Naive thymus-derived CD8-positive, alpha-beta T cell (primary cell): Measurements from ENCODE around the gene CADPS2. TPM values are rescaled to one million over a fixed set of nuclear protein-coding genes. Genes with fewer than 3 reads are reported as not detected.

Source experiments
- ATAC-seq, 2 donors: fragments of 150-1000 bp; cut with Tn5 transposase in 1 of 2; sonication (Bioruptor Pico), chemical (Tn5 transposase) in 1 of 2; 1 replicate in 1 of 2; 2 replicates in 1 of 2; pipeline ENCODE4 v1.10.0; 2021; ENCODE audit warnings: mild to moderate bottlenecking in 2 of 2, moderate library complexity in 2 of 2
- POLR2A ChIA-PET: fragments of 350-600 bp; sonication (Branson Sonifier 250); formaldehyde crosslinking; loops from one replicate; lab custom pipeline; 2021; ENCODE audit warnings: antibody characterized with exemption; lab: Charles Lee
- DNase-seq, 10 donors: peaks; one replicate each; pipeline versions ENCODE4 v3.0.0 to v3.0.0-alpha.2; 2020 to 2022
- H3K27ac Mint-ChIP-seq, 10 donors: one replicate each; pipeline ENCODE4 v1.8.0; 2020 to 2022; ENCODE audit warnings: mild to moderate bottlenecking in 10 of 10, mixed read lengths in 10 of 10, moderate library complexity in 4 of 10, inconsistent platforms in 1 of 10
- H3K27me3 Mint-ChIP-seq, 5 donors: one replicate each; pipeline ENCODE4 v1.8.0; 2021 to 2022; ENCODE audit warnings: mixed read lengths in 5 of 5
- H3K36me3 Mint-ChIP-seq, 3 donors: one replicate each; pipeline ENCODE4 v1.8.0; 2020 to 2022; ENCODE audit warnings: mixed read lengths in 3 of 3, mild to moderate bottlenecking in 2 of 3, inconsistent platforms in 1 of 3
- H3K4me1 Mint-ChIP-seq, 4 donors: one replicate each; pipeline ENCODE4 v1.8.0; 2021 to 2022; ENCODE audit warnings: mixed read lengths in 4 of 4
- H3K4me3 Mint-ChIP-seq, 10 donors: one replicate each; pipeline ENCODE4 v1.8.0; 2020 to 2022; ENCODE audit warnings: mild to moderate bottlenecking in 10 of 10, mixed read lengths in 10 of 10, moderate library complexity in 6 of 10, inconsistent platforms in 1 of 10
- H3K9me3 Mint-ChIP-seq, 9 donors: one replicate each; pipeline ENCODE4 v1.8.0; 2020 to 2022; ENCODE audit warnings: mixed read lengths in 9 of 9, mild to moderate bottlenecking in 3 of 9, inconsistent platforms in 1 of 9, moderate library complexity in 1 of 9
- polyA plus RNA-seq, 3 donors: library from polyadenylated mRNA; unstranded; fragments of 300-500 nt; fragmentation: Illumina TruSeq; gene quantifications; one replicate each; pipeline ENCODE4 v1.2.3, GENCODE V29; 2021
- total RNA-seq, 8 experiments: library from RNA in 2 of 8; stranded (reverse) in 2 of 8; gene quantifications; one replicate each; pipeline ENCODE4 v1.2.3 and lab custom pipeline; 2021 to 2026

The CADPS2 gene
- total and polyA plus RNA-seq, 5 experiments from 2014 or later: not detected

DNA sequence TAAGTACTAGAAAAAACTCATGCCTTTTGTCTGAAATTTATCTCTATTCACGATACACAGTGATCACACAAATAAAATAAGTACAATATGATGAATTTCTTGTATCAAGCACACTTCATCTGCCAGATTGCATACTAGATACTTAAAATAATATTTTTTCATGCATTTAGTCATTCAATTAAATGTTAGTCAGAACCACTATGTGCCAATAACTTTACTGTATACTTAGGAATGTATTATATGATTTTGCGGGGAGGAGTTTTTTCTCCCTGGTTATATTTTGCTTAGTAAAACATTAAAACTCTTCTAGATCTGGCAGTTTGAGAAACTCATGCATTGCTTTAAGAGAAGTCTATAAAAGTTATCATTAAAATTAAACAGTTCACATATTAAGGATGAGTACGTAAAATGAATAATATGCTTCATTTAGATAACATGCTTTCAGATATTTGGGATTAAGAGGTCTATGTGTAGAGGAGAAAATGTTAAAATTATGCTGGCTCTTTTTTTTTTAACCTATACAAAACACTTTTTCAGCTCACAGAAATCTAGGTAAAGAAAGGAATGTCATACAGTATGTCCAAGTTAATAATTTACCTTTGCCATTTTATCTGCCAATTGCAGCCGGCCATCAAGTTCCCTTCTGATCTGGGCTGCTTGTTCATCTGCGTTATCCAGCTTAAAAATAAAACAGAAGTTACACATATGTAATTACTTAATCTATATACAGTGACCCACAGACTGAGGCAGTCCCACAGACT lies 257.4 kb downstream of the CADPS2 start:
- H3K27me3 Mint-ChIP-seq: no peaks in the 10 kb centered on the region
- POLR2A ChIA-PET: no interaction called here
- H3K4me1 Mint-ChIP-seq: no peaks in the 10 kb centered on the region
- DNase-seq: no peak
- no peak overlapping the region for H3K27ac Mint-ChIP-seq
- peaks cover 0 to 13% (median 2%) of the 10 kb centered on the region in 9 donors for H3K9me3 Mint-ChIP-seq
- ATAC-seq: no peak
- no peaks in the 10 kb centered on the region for H3K36me3 Mint-ChIP-seq
- no peak overlapping the region for H3K4me3 Mint-ChIP-seq

DNA sequence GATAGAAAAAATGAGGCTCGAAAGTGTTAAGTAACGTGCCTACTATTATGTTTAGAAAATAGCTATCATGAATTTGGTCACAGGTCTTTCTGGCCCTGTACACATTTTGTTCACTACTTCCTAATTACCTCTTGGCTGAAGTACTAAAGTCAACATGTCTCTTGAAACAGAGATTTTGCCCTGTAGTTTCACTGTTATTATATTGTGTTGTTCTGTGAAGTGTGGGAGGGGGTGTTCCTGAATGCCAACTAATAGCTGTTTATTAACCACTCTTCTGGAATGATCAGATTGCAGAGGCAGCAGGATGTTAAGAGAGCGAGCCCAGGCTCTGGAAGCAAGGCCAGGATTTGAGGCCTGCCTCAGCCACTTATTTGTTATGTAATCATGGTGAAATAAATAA lies 259.5 kb downstream of the CADPS2 start:
- no peaks in the 10 kb centered on the region for H3K36me3 Mint-ChIP-seq
- DNase-seq: no peak
- peaks cover 0 to 13% (median 0%) of the 10 kb centered on the region in 9 donors for H3K9me3 Mint-ChIP-seq
- no peak overlapping the region for H3K27ac Mint-ChIP-seq
- POLR2A ChIA-PET: no interaction called here
- H3K4me1 Mint-ChIP-seq: no peaks in the 10 kb centered on the region
- no peak for ATAC-seq
- H3K4me3 Mint-ChIP-seq: no peak overlapping the region
- no peaks in the 10 kb centered on the region for H3K27me3 Mint-ChIP-seq

GRCh38 chr7:122622682-122623081 lies 263.6 kb downstream of the CADPS2 start:
- no peak overlapping the region for H3K27ac Mint-ChIP-seq
- no peaks in the 10 kb centered on the region for H3K27me3 Mint-ChIP-seq
- H3K4me1 Mint-ChIP-seq: no peaks in the 10 kb centered on the region
- no peaks in the 10 kb centered on the region for H3K36me3 Mint-ChIP-seq
- peaks cover 0 to 12% (median 1%) of the 10 kb centered on the region in 9 donors for H3K9me3 Mint-ChIP-seq
- no peak for DNase-seq
- H3K4me3 Mint-ChIP-seq: no peak overlapping the region
- POLR2A ChIA-PET: no interaction called here
- ATAC-seq: no peak

DNA sequence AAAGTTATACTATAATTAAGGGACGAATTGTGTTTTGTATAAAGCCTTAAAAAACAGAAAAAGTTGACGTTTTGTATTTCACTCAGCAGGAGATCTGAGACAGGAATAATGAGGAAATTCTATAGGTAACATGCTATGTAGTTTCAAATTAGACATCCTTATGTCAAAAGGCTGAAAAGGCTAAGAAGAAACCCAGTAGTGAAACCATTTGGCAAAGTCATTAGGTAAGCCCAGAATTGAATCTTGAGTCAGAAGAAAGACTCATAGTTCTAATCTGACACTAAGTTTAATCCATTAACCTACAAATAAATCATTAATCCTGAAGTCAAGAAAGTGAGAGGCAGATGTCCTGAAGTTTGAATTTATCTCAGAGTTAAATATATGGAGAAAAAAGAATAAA lies 266.6 kb downstream of the CADPS2 start:
- H3K36me3 Mint-ChIP-seq: no peaks in the 10 kb centered on the region
- no peak overlapping the region for H3K4me3 Mint-ChIP-seq
- ATAC-seq: no peak
- POLR2A ChIA-PET: no interaction called here
- no peak overlapping the region for H3K27ac Mint-ChIP-seq
- DNase-seq: no peak
- no peaks in the 10 kb centered on the region for H3K4me1 Mint-ChIP-seq
- H3K27me3 Mint-ChIP-seq: no peaks in the 10 kb centered on the region
- H3K9me3 Mint-ChIP-seq: peaks cover 0 to 8% (median 2%) of the 10 kb centered on the region in 9 donors

DNA sequence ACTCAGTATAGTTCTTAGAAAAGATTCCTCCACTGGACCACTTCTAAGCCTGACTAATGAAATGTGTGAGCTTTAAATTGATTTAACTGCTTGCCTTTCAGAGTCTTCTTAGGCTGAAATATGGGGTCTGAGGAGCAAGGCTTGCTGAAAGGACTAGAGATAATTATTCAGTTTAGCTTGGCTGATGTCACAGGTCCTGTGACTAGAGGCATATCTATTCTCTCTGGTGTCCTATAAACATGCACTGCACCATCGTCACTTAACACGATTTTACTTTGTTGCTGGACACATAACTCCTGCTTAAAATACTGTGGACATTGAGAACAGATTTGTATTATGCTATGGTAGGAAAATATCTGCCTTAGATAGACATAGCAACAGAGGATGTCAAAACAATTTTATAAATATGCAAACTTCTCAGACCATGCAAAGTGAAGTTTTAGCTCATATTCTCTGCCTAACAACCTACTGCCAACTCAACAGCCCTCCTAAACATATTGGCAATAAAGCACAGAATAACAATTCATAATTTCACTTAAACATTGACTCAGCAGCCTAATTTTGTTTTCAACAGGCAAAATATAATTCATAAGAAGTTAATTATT lies 267.6 kb downstream of the CADPS2 start:
- Mint-ChIP-seq H3K36me3 (no peaks in the 10 kb centered on the region), H3K27ac (no peak overlapping the region), H3K9me3 (peaks cover 0 to 8% (median 0%) of the 10 kb centered on the region in 9 donors), H3K4me1 (no peaks in the 10 kb centered on the region), H3K4me3 (no peak overlapping the region), H3K27me3 (no peaks in the 10 kb centered on the region)
- POLR2A ChIA-PET: no interaction called here
- ATAC-seq: no peak
- no peak for DNase-seq

DNA sequence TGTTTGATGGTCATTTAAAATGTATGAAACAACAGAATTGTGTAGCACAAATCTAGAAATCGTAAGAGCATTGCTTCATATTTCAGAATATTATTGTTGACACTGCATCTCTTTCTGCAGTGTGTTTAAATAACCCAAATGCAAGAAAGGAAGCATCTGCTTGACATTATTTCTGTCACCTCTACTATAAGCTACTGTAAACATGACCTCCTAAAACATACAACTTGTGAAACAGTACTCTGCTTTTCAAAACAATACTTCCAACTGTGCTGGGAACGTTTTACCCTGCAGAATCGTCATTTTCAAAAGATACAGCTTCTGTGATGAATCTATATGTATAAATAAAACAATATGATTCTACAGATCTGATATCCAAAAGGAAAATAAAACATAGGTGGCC lies 269.3 kb downstream of the CADPS2 start:
- no peak overlapping the region for H3K4me3 Mint-ChIP-seq
- no peak for DNase-seq

DNA sequence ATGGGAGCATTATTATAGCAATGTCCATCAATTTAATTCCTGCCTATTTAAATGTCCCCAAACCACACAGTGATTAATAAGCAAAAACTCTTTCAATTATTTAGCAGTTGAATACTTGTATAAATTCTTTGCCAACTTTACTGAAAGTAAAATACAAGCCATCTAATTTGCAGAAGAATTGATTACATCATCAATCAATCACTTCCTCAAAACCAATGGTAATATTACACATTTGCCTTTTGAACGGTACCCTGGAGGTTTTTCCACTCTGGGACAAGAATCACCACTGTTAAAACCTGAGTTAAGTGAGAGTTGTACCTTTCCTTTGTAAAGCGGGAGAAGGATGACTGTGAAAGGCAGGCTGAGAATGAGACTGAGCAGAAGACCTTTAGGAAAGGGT lies 280.3 kb downstream of the CADPS2 start:
- no peak overlapping the region for H3K27ac Mint-ChIP-seq
- POLR2A ChIA-PET: no interaction called here
- no peak for DNase-seq
- ATAC-seq: no peak
- H3K4me1 Mint-ChIP-seq: no peaks in the 10 kb centered on the region
- H3K9me3 Mint-ChIP-seq: peaks cover 0 to 18% (median 2%) of the 10 kb centered on the region in 9 donors
- H3K27me3 Mint-ChIP-seq: no peaks in the 10 kb centered on the region
- H3K36me3 Mint-ChIP-seq: no peaks in the 10 kb centered on the region
- H3K4me3 Mint-ChIP-seq: no peak overlapping the region

More for the DNA sequence above, 269.3 kb downstream of the CADPS2 start:
- H3K27me3 Mint-ChIP-seq: no peaks in the 10 kb centered on the region
- H3K4me1 Mint-ChIP-seq: no peaks in the 10 kb centered on the region
- ATAC-seq: no peak
- POLR2A ChIA-PET: no interaction called here
- no peak overlapping the region for H3K27ac Mint-ChIP-seq
- no peaks in the 10 kb centered on the region for H3K36me3 Mint-ChIP-seq
- H3K9me3 Mint-ChIP-seq: peaks cover 0 to 8% (median 3%) of the 10 kb centered on the region in 9 donors

GRCh38 chr7:122604251-122604650 lies 282.0 kb downstream of the CADPS2 start:
- DNase-seq (no peak), ATAC-seq (no peak)
- Mint-ChIP-seq H3K27me3 (no peaks in the 10 kb centered on the region), H3K4me3 (no peak overlapping the region), H3K4me1 (no peaks in the 10 kb centered on the region), H3K9me3 (peaks cover 0 to 6% (median 2%) of the 10 kb centered on the region in 9 donors), H3K27ac (no peak overlapping the region), H3K36me3 (no peaks in the 10 kb centered on the region)
- POLR2A ChIA-PET: no interaction called here

DNA sequence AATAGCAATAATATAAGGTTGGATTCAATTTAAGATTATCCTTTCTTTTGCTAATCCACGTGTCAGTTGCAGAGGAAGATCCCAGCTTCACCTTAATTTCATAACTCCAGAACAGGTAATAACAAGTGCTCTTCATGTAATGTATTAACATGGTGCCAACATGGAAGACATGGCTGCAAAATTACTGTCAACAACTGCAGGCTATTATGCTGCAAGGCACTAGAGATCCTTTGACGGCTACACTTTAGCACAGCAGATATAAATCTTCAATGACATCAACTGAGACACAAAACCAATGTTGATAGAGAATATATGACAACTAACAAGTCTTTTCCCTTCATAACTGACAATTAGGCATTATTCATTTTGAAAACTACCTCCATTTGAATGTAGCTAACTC lies 283.5 kb downstream of the CADPS2 start:
- no peak overlapping the region for H3K4me3 Mint-ChIP-seq
- POLR2A ChIA-PET: no interaction called here

DNA sequence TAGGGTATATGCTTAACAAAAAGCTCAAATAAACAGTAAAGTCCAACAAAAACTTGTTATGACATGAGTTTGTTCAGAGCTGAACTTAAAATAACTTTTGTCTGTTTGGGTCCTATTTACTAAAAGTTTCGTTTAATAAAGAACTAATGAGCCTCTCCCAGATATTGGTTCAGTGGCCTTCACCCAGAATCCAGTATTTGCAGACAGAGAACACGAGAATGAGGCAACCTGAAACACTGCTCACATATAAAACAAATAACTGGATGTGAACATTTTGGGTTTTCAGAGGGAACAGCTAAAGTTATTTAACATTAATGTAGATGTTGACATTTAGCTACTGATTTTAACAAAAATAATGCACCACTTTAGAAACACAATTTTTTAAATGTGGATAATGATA lies 285.6 kb downstream of the CADPS2 start:
- no peaks in the 10 kb centered on the region for H3K36me3 Mint-ChIP-seq
- ATAC-seq: no peak
- H3K4me1 Mint-ChIP-seq: no peaks in the 10 kb centered on the region
- peaks cover 0 to 7% (median 0%) of the 10 kb centered on the region in 9 donors for H3K9me3 Mint-ChIP-seq
- H3K4me3 Mint-ChIP-seq: no peak overlapping the region
- no peak overlapping the region for H3K27ac Mint-ChIP-seq
- no peaks in the 10 kb centered on the region for H3K27me3 Mint-ChIP-seq
- DNase-seq: no peak
- POLR2A ChIA-PET: no interaction called here

More for the DNA sequence above, 283.5 kb downstream of the CADPS2 start:
- no peak overlapping the region for H3K27ac Mint-ChIP-seq
- ATAC-seq: no peak
- H3K4me1 Mint-ChIP-seq: no peaks in the 10 kb centered on the region
- H3K27me3 Mint-ChIP-seq: no peaks in the 10 kb centered on the region
- DNase-seq: no peak
- H3K9me3 Mint-ChIP-seq: peaks cover 0 to 8% (median 0%) of the 10 kb centered on the region in 9 donors
- H3K36me3 Mint-ChIP-seq: no peaks in the 10 kb centered on the region

GRCh38 chr7:122600042-122600441 lies 286.2 kb downstream of the CADPS2 start:
- POLR2A ChIA-PET: no interaction called here
- no peak overlapping the region for H3K27ac Mint-ChIP-seq
- ATAC-seq (no peak), DNase-seq (no peak)
- H3K4me1 Mint-ChIP-seq: no peaks in the 10 kb centered on the region
- H3K4me3 Mint-ChIP-seq: no peak overlapping the region
- no peaks in the 10 kb centered on the region for H3K36me3 Mint-ChIP-seq
- no peaks in the 10 kb centered on the region for H3K27me3 Mint-ChIP-seq
- H3K9me3 Mint-ChIP-seq: peaks cover 0 to 7% (median 0%) of the 10 kb centered on the region in 9 donors

GRCh38 chr7:122597277-122597676 lies 289.0 kb downstream of the CADPS2 start:
- DNase-seq (no peak), ATAC-seq (no peak)
- POLR2A ChIA-PET: no interaction called here
- Mint-ChIP-seq H3K27me3 (no peaks in the 10 kb centered on the region), H3K4me1 (no peaks in the 10 kb centered on the region), H3K27ac (no peak overlapping the region), H3K36me3 (no peaks in the 10 kb centered on the region), H3K4me3 (no peak overlapping the region), H3K9me3 (peaks cover 0 to 7% (median 0%) of the 10 kb centered on the region in 9 donors)

GRCh38 chr7:122595885-122596284 lies 290.4 kb downstream of the CADPS2 start:
- Mint-ChIP-seq H3K27ac (no peak overlapping the region), H3K4me3 (no peak overlapping the region), H3K4me1 (no peaks in the 10 kb centered on the region), H3K27me3 (no peaks in the 10 kb centered on the region), H3K9me3 (peaks cover 0 to 10% (median 0%) of the 10 kb centered on the region in 9 donors), H3K36me3 (no peaks in the 10 kb centered on the region)
- DNase-seq (no peak), ATAC-seq (no peak)
- POLR2A ChIA-PET: no interaction called here
